HG03378 (cell line): Measurements from ENCODE around the gene CCSER1.

ENCODE experiments used
- ATAC-seq: cut with Tn5 transposase; IDR thresholded peaks from one replicate; pipeline ENCODE4 v1.9.1; 2021; ENCODE audit warnings: mild to moderate bottlenecking, moderate library complexity; ENCODE audit not compliant: unreplicated experiment

The CCSER1 gene

GRCh38 chr4:90540536-90540935 lies 413.3 kb downstream of the CCSER1 start:
- ATAC-seq: no peak

DNA sequence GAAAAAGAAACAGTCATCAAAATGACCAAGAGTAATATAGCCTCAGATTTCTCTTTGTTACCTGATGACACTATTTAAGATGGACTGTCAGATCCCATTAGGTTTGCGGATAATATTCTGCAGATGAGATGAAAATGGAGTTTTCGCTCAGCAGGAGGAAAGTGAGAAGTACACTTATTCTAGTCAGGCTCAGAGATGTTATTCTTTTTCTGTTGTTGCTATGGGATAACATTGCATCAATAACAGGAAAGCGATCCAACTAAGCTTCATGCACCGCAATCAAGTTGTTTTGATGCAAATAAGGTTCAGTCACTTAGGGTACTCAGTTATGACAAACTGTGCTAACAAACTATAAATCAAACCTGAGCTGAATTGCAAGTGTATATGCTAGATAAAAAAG lies 415.0 kb downstream of the CCSER1 start:
- no peak for ATAC-seq

GRCh38 chr4:90543419-90544170 lies 416.4 kb downstream of the CCSER1 start:
- no peak for ATAC-seq

DNA sequence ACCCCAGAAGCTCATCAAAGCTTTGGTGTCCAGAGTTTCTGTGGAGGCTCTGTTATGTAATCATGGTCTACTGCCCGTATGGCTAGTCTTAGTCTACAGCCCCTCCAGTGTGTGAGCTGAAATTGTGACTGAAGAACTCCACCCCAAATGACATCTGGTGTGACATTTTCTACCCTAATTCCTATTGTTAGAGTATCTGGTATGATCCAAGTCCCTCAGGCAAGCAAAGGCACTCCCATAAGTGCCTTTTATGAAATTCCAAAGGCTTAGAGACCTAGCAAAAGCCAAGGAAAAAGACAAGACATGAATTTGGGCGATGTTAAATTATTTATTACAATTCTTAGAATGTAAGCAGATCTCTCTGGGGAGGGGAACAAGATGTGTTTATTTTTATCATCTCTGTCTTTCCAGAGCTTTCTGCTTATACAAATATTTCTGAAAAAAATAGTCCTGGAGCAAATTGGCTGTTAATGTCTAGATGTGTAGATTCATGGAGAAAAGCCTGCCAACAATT lies 417.4 kb downstream of the CCSER1 start:
- ATAC-seq: no peak

DNA sequence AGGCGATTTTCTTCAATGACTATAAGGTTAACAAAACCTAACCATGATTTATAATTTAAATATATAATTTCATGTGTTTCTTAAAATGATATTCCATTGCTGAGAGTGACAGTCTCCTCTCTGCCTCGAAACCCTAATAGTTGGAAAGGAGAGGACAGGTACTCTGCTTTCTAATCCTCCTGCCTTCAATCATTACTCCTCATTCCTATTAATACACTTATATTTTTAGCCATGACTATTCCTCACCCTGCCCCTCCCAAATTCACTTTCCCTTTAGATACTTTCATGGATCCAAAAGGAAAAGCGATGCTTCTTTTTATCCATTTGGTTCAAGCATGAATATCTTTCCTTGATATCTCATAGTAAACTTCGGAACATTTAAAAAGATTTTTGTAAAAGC lies 418.2 kb downstream of the CCSER1 start:
- ATAC-seq: no peak

DNA sequence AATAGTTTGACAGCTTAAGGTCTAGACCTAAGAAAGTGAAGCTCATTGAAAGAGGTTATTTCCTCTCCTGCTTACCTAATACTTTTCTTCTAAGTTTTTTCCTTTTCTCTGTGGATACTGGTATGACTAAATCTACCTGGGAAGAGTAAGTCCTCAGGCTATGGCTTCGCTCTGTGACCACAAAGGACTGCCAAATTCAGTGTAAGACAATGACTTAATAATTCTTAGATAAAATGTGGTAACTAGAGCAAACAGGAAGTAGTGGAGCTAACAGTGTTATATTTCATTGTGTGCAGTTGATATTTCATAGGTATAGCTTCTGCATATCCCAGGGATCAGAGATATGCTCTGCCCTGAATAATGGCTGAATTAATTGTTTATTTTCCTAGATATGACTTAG lies 418.9 kb downstream of the CCSER1 start:
- ATAC-seq: no peak

GRCh38 chr4:90570615-90571014 lies 443.4 kb downstream of the CCSER1 start:
- no peak for ATAC-seq

DNA sequence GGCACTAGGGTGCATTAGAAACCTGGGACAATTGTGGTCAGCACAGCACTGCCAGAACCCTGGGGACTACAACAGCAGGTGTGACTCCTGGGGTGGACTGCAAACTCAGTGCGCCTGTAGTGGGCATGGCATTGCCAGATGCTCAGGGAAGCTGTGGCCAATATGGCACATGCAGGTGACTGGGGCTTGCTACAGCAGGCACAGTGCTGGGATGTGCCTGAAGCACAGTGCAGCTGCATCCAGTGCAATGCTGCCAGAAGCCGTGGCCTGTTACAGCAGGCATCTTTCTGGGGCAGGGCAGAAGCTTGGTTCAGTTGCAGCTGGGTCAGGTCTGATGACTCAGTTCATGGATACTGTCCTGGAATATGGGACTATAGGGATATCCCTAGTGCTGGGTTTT lies 445.8 kb downstream of the CCSER1 start:
- ATAC-seq: no peak

- ATAC-seq: no peak
These were observed 448.2 kb downstream of the CCSER1 start for GRCh38 chr4:90575371-90575770.

DNA sequence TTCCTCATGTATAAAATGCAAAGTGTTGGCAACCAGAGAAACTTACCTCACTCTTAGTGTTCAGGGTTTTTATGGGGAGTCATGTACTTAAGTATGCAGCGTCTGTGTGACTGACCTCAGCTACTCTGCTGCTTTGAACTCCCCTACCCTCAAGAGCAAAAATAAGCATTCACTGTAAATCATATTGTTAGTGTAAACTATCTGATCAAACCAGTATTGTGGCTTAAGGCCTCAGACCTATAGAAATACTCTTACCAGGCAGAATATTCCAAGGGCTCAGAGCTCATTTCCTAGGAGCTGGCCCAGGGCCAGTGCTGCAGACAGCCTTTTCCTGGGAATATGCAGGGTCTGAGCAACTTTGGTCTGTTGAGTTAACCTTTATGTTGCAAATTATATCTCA lies 453.1 kb downstream of the CCSER1 start:
- ATAC-seq: no peak

GRCh38 chr4:90582087-90582486 lies 454.9 kb downstream of the CCSER1 start:
- ATAC-seq: no peak

GRCh38 chr4:90584051-90584450 lies 456.9 kb downstream of the CCSER1 start:
- no peak for ATAC-seq

DNA sequence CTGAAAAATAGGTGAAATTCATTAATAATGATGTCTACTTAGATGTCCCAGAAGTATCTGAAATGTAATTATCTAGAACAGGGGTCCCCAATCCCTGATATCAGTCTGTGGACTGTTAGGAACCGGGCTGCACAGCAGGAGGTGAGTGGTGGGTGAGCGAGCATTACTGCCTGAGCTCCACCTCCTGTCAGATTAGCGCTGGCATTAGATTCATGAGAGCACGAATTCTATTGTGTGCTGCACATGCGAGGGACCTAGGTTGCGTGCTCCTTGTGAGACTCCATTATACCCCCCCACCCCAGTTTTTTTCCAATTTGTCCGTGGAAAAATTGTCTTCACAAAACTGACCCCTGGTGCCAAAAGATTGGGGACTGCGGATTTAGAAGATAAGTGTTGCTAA lies 458.8 kb downstream of the CCSER1 start:
- ATAC-seq: no peak

DNA sequence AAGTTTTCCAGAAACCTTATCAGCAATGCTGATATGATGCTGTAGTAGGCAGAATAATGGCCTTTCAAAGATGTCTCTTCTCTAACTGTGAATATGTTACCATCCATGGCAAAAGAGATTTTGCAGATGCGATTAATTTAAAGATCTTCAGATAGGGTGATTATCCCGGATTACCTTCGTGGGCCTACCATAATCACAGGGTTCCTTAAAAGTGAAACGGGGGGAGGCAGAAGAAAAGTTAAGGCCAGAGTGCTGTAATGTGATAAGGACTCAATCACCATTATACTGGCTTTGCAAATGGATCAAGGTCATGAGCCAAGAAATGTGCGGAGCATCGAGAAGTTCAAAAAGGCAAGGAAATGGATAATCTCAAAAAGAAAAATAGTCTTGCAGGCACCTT lies 459.6 kb downstream of the CCSER1 start:
- ATAC-seq: no peak

- ATAC-seq: no peak
These were observed 470.7 kb downstream of the CCSER1 start for GRCh38 chr4:90597927-90598326.

- ATAC-seq: no peak
These were observed 471.5 kb downstream of the CCSER1 start for GRCh38 chr4:90598741-90599140.

DNA sequence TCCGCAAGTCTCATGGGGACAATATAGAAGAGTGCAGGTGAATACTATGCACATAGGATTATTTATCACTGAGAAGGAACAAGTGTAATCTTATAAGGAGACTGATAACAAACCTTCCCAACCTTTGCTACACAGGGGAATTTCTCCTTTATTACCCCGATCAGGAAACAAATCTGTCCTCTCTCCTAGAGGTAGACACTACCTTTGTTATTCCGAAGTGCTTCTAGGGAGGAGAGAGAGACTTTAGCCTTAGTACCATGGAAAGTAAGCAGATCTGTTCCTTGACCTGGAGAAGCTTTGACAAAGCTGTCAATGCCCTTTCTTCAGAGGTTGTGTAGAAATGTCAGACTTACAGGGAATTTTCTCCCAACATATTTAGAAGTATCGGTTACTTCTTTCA lies 475.5 kb downstream of the CCSER1 start:
- no peak for ATAC-seq

DNA sequence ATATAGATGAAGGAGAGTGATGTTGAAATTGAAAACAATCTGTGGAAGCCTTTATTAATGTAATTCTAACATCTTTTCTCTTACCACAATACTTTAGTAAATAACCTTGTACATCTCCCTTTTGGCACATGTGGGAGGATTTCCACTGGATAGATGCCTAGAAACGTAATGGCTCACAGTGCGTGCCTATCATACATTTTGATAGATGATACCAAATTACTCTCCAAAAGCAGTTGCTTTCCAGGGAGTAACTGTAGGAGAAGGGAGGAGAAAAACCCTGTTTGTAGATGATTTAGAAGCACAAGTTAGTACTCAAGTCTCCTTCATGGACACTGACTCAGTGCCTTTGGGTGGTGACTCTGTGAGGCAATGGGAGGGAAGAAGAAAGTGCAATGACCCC lies 476.3 kb downstream of the CCSER1 start:
- no peak for ATAC-seq

DNA sequence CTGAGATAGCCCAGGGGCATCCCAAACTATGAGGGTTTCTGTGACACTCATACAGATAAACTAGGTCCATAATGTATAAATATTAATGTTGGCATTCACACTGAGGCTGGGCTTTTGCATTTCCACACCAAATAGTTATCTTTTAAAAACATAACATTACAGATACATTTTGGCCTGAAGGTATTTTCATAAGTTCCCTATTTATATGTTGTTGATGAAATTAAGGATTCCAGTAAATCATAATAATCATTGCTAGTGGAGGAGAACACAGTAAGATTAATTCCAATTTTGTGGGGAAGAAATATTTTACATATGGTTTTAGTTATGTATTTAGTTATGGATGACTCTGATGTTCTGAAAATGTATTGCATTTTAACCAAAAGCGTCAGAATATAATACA lies 479.6 kb downstream of the CCSER1 start:
- ATAC-seq: no peak

- no peak for ATAC-seq
These were observed 487.2 kb downstream of the CCSER1 start for GRCh38 chr4:90614371-90614770.

DNA sequence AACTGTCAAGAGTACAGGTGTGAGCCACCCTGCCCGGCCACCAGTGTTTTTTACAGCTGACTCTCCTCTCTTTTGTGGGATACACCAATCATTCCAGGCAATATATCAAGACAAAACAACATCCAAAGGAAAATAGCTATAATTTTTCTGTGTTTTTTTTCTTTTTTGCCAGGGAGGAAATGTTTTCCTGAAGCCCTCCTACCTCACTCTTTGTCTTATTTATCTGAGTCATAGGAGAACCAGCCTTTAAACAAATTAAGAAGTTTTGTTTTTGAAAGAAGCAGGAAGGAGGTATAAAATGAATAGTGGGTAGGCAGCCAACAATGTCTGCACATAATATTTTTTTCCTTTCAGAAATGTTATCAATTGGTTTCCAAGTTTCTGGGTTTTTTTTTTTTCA lies 493.9 kb downstream of the CCSER1 start:
- no peak for ATAC-seq

DNA sequence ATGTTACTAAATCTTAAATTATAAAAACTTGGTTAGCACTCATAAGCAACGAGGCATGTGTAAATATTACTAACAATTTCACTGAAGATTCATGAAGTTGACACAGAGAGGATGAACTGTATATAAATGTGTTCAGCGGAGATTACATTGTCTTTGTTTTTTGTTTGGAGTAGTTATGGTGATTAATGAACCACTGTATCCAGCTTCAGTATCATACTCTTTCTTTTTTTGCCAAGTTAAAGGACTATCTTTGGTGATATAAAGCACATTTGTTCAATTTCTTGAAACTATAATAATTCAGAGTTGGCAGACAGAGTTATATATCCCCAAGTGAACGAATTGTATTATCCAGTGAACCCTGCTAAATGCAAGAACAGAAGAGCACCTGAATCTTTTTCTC lies 497.6 kb downstream of the CCSER1 start:
- no peak for ATAC-seq
